Cardiac fibroblast (primary cell): Measurements from ENCODE around the gene IRS2.

Source experiments
- DNase-seq, 2 donors: peaks; one replicate each; pipeline versions ENCODE4 v3.0.0 to v3.0.0-alpha.2; 2010; ENCODE audit warnings: low read depth in 2 of 2
- H3K4me3 ChIP-seq, 2 donors: replicated peaks in 1 of 2; 1 replicate in 1 of 2; 2 replicates in 1 of 2; pipeline ENCODE4 v1.5.1; 2011; ENCODE audit warnings: low read depth in 2 of 2, low read length in 2 of 2, mild to moderate bottlenecking in 2 of 2, moderate library complexity in 1 of 2
- CTCF ChIP-seq: IDR thresholded peaks from one replicate; pipeline ENCODE4 v1.5.1; 2011; ENCODE audit warnings: low read depth, mild to moderate bottlenecking, low read length, inconsistent platforms

IRS2 gene

GRCh38 chr13:109785141-109785891 lies 1.1 kb downstream of the IRS2 start:
- TF ChIP-seq CTCF, result no peak
- H3K4me3 ChIP-seq, result peak overlapping the region; percentile 63 to 67
- DNase-seq, result peak; percentile 68 to 69

- DNase-seq, result peak; percentile 76 to 85
- H3K4me3 ChIP-seq, result peak overlapping the region; percentile 63 to 67
- TF ChIP-seq CTCF, result peak; percentile 18
Measured at GRCh38 chr13:109784590-109785140, 1.7 kb downstream of the IRS2 start.

- H3K4me3 ChIP-seq, result peak overlapping the region; percentile 50 to 63
Measured at GRCh38 chr13:109783815-109784589, 2.4 kb downstream of the IRS2 start.

GRCh38 chr13:109783447-109783814 lies 3.0 kb downstream of the IRS2 start:
- no peak for TF ChIP-seq CTCF
- H3K4me3 ChIP-seq, result peak overlapping the region; percentile 13 to 63
- no peak for DNase-seq

More at GRCh38 chr13:109783815-109784589, 2.4 kb downstream of the IRS2 start:
- no peak for TF ChIP-seq CTCF
- DNase-seq, result peak in 1 of 2 donors; percentile 28

GRCh38 chr13:109782823-109783431 lies 3.5 kb downstream of the IRS2 start:
- H3K4me3 ChIP-seq, result no peak overlapping the region
- no peak for DNase-seq
- no peak for TF ChIP-seq CTCF

- peak overlapping the region; percentile 51 to 57 for H3K4me3 ChIP-seq
- no peak for DNase-seq
- TF ChIP-seq CTCF, result no peak
Measured at GRCh38 chr13:109782066-109782822, 4.1 kb downstream of the IRS2 start.
